Left kidney (tissue), 2 donors: ENCODE measurements around the gene SDK2. TPM values are rescaled to one million over a fixed set of nuclear protein-coding genes. Genes with fewer than 3 reads are reported as not detected.
A peak's percentile ranks its signal among the peaks of the same experiment; 100 is the strongest.
"Not testable (repeated sequence)": the region's sequence is repeated elsewhere in the genome, so short reads cannot be mapped to it uniquely, and the experiment has no call there.

ENCODE experiments used
- DNase-seq: peaks from one replicate; pipeline ENCODE4 v3.0.0-alpha.2; 2013
- polyA plus RNA-seq: library from polyadenylated mRNA; unstranded; fragments of 120-200 nt; gene quantifications from one replicate; pipeline ENCODE4 v1.2.1, GENCODE V29; 2013; ENCODE audit not compliant: insufficient read length

The SDK2 gene
- polyA plus RNA-seq, 1 donor: 9.3 TPM

GRCh38 chr17:73342050-73342522 is 302.2 kb downstream of the SDK2 start:
- DNase-seq: peak; percentile 89

- no peak for DNase-seq
These were observed 302.7 kb downstream of the SDK2 start for GRCh38 chr17:73341350-73342049.

- DNase-seq: no peak
These were observed 304.1 kb downstream of the SDK2 start for GRCh38 chr17:73340093-73340596.

GRCh38 chr17:73338566-73339197 is 305.6 kb downstream of the SDK2 start:
- DNase-seq: no peak

GRCh38 chr17:73338050-73338521 is 306.2 kb downstream of the SDK2 start:
- no peak for DNase-seq

- DNase-seq: no peak
These were observed 306.9 kb downstream of the SDK2 start for GRCh38 chr17:73337330-73337710.

GRCh38 chr17:73336408-73337329 is 307.6 kb downstream of the SDK2 start:
- no peak for DNase-seq

GRCh38 chr17:73335591-73336407 is 308.4 kb downstream of the SDK2 start:
- no peak for DNase-seq

- DNase-seq: no peak
These were observed 309.3 kb downstream of the SDK2 start for GRCh38 chr17:73334771-73335513.

- DNase-seq: not testable (repeated sequence)
These were observed 310.8 kb downstream of the SDK2 start for GRCh38 chr17:73333445-73333844.

GRCh38 chr17:73331060-73331459 is 313.2 kb downstream of the SDK2 start:
- no peak for DNase-seq

- no peak for DNase-seq
These were observed 316.6 kb downstream of the SDK2 start for GRCh38 chr17:73327676-73328075.

- DNase-seq: no peak
These were observed 318.8 kb downstream of the SDK2 start for GRCh38 chr17:73325527-73325842.

- DNase-seq: no peak
These were observed 319.3 kb downstream of the SDK2 start for GRCh38 chr17:73324711-73325526.

- no peak for DNase-seq
These were observed 320.1 kb downstream of the SDK2 start for GRCh38 chr17:73324160-73324475.

GRCh38 chr17:73323409-73324159 is 320.7 kb downstream of the SDK2 start:
- DNase-seq: no peak

- DNase-seq: no peak
These were observed 323.5 kb downstream of the SDK2 start for GRCh38 chr17:73320601-73321264.

GRCh38 chr17:73319766-73320165 is 324.5 kb downstream of the SDK2 start:
- no peak for DNase-seq

- DNase-seq: no peak
These were observed 325.4 kb downstream of the SDK2 start for GRCh38 chr17:73318836-73319235.
